GM19324 (cell line): ENCODE data around the gene CARNS1.
"Not testable (repeated sequence)": the region's sequence is repeated elsewhere in the genome, so short reads cannot be mapped to it uniquely, and the experiment has no call there.

Experiments used
- ATAC-seq: cut with Tn5 transposase; IDR thresholded peaks from one replicate; pipeline ENCODE4 v1.9.1; 2021; ENCODE audit warnings: mild to moderate bottlenecking, moderate library complexity; ENCODE audit not compliant: unreplicated experiment, low FRiP score

CARNS1 gene

DNA sequence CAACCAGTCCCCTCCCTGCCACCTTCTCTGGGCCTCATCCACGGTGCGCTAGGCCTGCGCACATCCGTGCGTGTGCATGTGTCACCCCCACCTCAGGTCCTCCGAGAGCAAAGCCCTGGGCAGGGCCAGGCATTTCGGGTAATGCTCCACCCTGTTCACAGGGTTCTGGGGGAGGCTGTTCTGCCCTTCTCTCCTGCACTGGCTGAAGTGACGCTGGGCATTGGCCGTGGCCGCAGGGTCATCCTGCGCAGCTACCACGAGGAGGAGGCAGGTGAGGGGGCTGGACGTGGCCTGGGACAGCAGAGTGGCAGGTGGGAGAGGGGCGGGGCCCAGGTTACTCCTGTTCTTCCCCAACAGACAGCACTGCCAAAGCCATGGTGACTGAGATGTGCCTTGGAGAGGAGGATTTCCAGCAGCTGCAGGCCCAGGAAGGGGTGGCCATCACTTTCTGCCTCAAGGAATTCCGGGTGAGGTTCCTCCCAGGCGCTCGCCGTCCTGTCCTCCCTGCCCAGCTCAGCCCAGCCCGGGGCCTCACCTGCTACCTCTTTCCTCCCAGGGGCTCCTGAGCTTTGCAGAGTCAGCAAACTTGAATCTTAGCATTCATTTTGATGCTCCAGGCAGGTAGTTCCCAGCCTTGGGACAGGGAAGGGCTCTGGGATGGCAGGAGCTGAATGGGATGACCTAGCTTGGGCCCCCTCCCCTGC is 19.8 kb upstream of the CARNS1 start:
- ATAC-seq: no peak

DNA sequence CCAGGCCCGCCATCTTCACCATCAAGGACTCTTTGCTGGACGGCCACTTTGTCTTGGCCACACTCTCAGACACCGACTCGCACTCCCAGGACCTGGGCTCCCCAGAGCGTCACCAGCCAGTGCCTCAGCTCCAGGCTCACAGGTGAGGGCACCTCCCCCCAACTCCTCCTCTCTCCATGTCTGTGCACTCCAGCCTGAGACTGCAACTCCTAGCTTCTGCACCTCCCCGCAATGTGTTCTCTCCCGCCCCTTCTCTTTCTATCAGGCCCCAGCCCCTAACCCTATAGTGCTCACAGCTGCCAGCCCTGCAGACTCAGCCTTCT is 19.3 kb upstream of the CARNS1 start:
- no peak for ATAC-seq

DNA sequence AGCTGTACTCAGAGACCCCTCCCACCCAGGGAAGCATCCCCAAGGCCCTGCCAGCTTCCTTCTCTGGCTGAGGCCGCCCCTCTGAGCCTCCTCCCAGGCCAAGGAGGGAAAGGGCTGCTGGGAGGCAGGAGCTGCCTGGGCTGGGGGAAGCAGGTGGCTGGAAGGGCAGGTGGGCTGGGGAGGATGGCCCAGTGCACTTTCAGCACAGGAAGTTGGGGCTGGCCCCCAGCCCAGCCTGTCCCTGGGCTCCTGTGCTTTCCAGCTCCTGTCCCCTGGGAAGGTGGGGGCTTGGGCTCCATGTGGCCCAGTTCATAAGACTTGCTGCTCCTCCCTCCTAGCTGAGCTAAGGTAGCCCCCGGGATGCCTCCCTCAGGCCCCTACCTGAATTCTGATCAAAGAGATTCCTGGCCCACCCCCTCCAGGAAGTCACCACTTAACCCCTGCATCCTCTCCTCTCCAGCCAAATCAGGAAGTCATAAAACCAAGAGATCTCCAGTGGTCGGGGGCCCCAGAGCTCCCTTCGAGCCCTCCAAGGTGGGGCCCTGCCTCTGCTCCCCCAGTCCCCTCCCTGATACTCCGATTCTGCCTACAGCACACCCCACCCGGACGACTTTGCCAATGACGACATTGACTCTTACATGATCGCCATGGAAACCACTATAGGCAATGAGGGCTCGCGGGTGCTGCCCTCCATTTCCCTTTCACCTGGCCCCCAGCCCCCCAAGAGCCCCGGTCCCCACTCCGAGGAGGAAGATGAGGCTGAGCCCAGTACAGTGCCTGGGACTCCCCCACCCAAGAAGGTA is 18.7 kb upstream of the CARNS1 start:
- ATAC-seq: no peak

DNA sequence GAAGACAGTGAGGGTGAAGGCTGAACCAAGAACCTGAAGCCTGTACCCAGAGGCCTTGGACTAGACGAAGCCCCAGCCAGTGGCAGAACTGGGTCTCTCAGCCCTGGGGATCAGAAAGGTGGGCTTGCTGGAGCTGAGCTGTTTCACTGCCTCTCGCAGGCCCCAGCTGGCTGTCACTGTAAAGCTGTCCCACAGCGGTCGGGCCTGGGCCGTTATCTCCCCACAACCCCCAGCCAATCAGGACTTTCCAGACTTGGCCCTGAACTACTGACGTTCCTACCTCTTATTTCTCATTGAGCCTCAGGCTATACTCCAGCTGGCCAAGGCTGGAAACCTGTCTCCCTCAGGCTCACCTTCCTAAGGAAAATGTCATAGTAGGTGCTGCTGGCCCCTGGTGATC is 17.9 kb upstream of the CARNS1 start:
- ATAC-seq: no peak

DNA sequence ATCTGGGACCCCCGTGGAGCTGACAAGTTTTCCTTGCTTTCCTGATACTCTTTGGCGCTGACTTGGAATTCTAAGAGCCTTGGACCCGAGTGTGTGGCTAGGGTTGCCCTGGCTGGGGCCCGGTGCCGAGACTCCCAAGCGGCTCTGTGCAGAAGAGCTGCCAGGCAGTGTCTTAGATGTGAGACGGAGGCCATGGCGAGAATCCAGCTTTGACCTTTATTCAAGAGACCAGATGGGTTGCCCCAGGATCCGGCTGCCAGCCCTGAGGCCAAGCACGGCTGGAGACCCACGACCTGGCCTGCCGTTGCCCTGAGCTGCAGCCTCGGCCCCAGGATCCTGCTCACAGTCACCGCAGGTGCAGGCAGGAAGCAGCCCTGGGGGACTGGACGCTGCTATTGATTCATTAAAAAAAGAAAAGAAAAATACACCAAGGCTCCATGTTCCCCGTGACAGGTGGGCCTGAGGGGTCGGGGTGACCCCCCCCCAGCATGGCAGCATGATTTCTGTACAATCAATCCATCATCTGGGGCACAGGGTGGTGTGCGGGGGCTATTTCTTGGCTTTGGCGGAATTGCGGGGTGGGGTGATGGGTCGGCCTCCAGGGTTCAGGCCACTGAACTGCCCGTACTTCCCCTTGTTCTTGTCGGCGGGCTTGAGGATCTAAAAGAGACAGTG is 17.4 kb upstream of the CARNS1 start:
- no peak for ATAC-seq

DNA sequence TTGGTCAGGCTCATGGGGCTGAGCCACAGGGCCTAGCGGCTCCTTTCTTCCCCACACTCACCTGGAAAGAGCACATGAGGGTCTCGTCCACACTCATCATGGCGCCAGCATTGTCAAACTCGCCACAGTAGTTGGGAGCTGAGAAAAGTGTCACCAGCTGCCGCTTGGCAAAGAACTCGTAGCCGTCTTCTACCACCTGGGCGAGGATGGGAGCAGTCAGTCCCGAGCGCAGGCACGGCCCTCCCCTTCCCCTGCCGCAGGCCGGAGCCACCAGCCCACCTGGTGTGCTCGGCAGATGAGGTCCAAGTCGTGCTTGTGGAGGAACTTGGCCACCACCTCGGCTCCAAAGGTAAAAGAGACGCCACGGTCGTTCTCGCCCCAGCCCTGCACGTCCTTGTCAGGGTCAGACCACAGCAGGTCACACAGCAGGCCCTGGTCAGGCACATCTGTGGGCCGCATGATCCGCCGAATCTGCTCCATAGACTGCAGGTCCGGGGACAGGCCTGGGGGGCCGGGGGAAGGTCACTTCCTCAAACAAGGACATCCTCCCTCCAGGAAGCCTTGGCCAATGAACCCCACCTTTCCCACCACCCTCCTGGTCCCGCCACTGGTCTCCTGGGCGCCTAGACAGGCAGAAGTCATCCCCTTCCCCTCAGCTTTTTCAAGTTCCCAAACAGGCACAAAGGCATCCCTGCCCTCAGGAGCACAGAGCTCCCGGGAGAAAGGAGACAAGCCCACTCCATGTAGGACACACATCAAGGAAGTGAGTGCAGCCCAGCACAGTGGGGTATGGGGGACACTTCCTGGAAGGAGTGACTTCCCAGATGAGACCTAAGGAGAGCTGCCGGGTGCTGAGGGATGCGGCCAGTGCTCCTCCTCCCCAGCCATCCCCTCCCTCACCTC is 16.6 kb upstream of the CARNS1 start:
- ATAC-seq: no peak

DNA sequence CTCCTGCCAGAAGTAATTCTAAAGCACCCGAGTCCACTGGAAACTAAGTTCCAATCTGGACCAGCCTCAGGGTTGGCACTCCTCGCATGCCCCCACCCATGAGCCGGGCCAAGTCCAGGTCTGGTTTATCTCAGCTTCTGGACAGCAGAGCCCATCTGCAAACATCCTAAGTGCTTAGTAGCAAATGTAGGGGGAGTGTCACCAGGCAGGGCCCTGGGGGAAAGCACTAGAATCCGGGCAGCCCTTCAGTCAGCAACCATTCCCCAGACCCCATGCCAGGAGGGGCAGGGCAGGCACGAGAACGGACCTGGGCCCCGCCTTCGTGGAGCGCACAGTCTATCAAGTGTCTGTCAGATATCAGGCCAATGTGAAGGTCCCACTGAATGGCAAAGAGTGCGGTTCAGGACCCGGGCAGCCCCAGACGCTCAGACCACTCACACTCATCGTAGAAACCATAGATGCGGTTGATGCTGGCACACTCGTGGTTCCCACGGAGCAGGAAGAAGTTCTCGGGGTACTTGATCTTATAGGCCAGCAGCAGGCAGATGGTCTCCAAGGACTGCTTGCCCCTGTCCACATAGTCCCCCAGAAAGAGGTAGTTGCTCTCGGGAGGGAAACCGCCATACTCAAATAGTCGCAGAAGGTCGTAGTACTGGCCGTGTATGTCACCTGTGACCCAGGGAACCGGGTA is 15.1 kb upstream of the CARNS1 start:
- ATAC-seq: no peak

DNA sequence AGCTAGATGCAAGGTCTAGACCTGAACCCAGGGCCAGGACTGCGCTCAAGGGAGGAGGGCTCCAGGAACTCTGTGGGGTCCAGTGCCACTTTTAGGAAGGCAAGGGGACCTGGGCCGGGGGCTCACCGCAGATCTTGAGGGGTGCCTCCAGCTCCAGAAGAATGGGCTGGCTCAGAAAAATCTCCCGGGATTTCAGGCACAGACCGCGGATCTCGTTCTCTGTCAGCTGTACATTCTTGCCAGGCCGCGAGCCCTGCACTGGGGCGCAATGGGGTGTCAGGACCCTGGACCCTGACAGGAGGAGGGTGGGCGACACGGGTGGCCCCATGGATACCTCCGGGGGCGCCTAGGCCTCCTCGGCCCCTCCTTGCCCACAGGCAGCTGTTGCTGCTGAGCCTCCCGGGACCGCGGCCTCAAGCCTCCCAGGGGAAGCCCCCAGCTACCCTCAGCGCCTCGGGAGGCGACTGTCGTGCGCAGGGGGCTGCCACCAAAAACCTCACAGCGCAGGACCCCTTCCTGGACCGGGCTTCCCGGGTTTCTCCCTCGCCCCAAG is 14.5 kb upstream of the CARNS1 start:
- ATAC-seq: no peak

DNA sequence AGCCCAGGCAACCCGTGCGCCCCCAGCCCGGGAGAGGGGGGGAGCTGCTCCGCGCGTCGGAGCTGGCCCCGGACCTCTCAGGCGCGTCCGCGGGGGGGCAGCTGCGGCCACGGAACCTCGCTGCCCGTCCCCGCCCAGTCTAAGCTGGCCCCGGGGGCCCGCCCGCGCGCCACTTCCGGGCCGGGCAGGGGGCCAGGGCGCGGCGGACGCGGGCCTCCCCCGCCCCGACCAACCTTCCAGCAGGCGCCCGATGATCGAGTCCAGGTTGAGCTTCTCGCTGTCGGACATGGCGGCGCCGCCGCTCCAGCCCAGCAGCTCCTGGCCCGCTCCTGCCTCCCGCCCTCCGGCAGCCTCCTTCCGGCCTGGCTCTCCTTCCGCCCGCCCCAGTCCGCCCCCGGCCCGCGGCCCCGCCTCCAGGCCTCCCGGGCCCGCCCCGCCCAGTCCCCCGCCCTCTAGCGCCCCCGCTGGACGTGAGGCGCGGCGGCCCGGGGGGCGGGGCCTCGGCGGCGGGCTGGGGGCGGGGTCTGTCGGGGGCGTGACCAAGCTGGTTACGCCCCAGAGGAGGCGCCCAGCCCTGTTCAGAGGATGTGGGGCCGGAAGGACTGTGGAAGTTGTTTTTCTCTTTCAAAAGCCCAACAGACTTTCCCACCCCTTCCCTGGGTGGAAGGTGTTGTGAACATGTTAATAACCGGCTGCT is 13.8 kb upstream of the CARNS1 start, which contains the start of gene PPP1CA:
TSS of gene PPP1CA (minus strand) at position 364 of the 697 bp plus-strand sequence. CDS start at position 288, 76 bp downstream.
- ATAC-seq: peak; percentile 74

DNA sequence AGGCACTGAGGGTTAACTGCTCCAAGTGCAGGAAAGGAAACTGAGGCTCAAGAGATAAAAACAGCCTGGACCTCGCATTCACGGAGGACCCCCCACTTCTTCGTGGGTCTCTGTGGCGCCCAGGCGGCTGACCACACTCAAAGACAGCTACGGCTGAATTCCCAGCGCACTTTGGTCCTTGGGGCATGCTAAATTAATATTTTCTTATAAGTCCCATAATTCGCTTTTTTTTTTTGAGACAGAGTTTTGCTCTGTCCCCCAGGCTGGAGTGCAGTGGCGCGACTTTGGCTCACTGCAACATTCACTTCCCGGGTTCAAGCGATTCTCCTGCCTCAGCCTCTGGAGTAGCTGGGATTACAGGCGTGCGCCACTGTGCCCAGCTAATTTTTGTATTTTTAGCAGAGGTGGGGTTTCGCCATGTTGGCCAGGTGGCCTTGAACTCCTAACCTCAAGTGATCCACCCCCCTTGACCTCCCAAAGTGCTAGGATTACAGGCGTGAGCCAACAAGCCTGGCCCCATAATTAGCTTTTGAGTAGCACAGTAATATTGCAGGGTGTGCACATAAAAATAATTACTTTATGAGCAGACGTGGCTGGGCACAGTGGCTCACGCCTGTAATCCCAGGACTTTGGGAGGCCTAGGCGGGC is 13.2 kb upstream of the CARNS1 start:
- not testable (repeated sequence) for ATAC-seq

DNA sequence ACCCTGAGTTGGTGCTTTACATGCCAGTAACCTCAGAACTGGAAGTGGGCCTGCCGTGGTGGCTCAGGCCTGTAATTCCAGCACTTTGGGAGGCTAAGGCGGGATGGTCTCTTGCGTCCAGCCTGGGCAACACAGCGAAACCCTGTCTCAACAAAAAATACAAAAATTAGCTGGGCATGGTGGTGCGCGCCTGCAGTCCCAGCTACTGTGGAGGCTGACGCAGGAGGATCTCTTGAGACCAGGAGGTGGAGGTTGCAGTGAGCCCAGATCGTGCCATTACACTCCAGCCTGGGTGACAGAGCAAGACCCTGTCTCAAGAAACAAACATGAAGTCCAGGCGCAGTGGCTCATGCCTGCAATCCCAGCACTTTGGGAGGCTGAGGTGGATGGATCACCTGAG is 12.4 kb upstream of the CARNS1 start:
- not testable (repeated sequence) for ATAC-seq

DNA sequence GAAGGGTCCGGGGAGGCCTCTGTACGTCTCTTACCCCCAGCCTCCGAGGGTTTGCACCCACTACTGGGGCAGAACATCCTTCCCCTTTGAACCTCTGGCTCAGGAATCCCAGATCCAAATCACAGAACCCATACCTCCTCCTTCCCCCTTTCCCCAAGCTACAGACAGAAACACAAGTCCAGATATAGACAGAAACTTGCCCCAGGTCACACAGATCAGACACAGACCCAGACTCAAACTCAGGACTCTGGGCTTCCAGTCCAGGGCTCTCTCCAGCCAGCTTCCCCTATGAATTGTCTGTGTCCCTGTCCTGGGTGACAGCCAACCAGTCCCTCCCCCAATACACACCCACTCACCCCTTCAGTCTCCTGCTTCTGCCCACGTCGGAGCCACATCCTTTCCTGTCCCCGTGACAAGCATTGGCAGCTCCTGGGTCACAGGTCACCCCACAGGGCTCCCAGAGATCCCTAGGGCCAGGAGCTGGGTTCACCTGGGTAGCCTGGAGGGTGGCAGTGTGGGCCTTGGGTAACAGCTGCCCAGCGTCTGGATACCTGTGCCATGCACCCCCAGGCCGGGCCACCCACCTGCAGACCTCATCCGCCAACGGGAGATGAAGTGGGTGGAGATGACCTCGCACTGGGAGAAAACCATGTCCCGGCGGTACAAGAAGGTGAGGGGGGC is 10.8 kb upstream of the CARNS1 start:
- ATAC-seq: no peak

DNA sequence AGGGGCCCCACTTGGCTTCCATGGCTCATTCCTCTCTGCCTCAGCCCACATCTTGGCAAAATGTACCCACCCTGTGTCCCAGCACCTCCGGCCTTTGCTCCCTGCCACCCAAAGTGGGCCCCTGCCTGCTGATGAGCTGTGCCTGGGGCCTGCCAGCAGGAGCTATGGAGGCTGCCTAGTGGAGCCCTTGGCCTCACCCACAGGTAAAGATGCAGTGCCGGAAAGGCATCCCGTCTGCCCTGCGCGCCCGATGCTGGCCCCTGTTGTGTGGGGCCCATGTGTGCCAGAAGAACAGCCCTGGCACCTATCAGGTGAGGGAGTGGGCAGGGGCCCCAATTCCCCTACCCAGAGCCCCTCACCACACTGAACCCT is 10.3 kb upstream of the CARNS1 start:
- ATAC-seq: no peak

DNA sequence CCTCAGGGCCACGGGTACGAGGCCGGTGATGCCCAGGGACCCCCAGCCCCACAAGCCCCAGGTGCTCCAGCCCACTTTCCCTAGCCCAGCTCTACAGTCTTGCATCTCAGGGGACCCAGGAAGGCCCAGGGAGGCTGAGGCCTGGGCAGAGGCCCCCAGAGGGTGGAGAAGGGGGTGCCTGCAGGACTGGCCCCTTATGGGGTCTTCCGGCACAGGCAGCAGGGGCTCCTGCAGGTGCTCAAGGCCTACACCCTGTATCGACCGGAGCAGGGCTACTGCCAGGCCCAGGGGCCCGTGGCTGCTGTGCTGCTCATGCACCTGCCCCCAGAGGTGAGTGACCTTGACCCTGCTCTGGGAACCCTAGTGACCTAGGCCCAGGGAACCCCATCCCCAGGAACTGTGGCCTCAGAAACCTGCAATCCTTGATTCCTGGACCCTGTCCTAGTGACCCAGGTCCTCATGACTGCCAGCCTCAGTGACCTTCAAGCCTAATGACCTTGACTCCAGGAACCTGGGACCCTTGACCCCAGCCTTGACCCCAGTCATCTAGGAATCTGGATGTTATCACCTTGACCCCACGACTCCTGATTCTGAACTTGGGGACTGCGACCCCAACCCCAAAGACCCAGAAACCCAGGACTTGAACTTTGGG is 9.7 kb upstream of the CARNS1 start:
- no peak for ATAC-seq

DNA sequence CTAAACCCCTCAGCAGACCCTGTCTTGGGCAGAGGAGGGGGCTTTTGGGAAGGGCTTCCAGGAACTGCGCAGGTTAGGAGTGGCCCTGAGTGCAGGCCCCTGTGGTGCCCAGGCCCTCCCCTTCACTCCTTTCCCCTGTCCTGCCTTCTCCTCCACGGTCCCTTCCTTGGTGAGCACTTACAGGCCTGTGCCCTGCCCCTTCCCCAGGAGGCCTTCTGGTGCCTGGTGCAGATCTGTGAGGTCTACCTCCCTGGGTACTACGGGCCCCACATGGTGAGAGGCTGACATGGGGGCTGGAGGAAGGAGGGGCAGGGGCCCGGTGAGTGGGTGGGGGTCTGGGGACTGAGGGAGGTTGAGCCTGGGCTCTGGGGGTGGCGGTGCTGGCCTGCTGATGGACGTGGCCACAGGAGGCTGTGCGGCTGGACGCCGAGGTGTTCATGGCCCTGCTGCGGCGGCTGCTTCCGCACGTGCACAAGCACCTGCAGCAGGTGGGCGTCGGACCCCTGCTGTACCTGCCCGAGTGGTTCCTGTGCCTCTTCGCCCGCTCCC is 9.0 kb upstream of the CARNS1 start:
- ATAC-seq: no peak

DNA sequence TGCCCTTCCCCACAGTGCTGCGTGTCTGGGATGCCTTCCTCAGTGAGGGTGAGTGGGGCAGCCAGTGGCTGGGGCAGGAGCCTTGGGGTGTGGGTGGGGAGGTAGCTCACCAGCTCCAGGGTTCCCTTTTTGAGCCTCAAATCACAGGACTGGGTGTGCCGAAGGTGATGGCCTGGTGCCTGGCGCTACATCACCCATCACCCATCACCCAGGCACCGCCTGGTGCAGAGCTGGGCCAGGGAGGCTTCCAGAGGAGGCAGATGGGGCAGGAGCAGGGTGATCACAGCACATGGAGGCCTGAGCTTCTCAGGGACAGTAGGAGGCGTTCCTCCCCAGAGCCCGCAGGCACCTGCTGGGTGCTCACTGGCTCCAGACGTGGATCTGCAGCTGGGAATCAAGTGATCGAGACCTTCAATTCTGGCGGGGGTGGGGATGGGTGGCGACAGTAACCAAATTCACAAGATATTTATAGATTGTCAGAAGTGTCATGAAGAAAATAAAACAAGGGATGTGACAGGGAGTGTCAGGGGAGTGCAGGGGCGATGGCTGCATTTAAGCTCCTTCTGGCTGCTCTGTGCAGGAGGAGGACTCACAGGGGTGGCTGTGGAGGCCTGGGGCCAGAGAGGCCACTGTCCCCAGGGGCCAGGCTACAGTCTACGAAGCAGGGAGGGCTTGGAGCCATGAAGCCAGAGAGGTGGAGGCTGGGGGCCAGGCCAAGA is 8.3 kb upstream of the CARNS1 start:
- no peak for ATAC-seq
